Hepatocyte (in vitro differentiated cells): Measurements from ENCODE around the gene SND1. TPM values are rescaled to one million over a fixed set of nuclear protein-coding genes. Genes with fewer than 3 reads are reported as not detected.
A peak's percentile ranks its signal among the peaks of the same experiment; 100 is the strongest.

Experiments
- DNase-seq: peaks from one replicate; pipeline ENCODE4 v3.0.0-alpha.2; 2016; ENCODE audit warnings: low spot score
- H2AFZ ChIP-seq: fragments of 200-600 bp; sonication (generic); 2 replicates; pipeline ENCODE4 v1.6.0; 2016; ENCODE audit warnings: antibody characterized with exemption, mild to moderate bottlenecking
- H3K27ac ChIP-seq: fragments of 200-600 bp; sonication (generic); 2 replicates; pipeline ENCODE4 v1.5.1; 2016; ENCODE audit warnings: mild to moderate bottlenecking
- H3K27me3 ChIP-seq: fragments of 200-600 bp; sonication (generic); 2 replicates; pipeline ENCODE4 v1.6.1; 2016
- H3K36me3 ChIP-seq: fragments of 200-600 bp; sonication (generic); replicated peaks from 2 replicates; pipeline ENCODE4 v1.5.1; 2016; ENCODE audit warnings: low read depth; ENCODE audit not compliant: insufficient read depth
- H3K4me1 ChIP-seq: fragments of 200-600 bp; sonication (generic); 2 replicates; pipeline ENCODE4 v1.5.1; 2016; ENCODE audit warnings: mild to moderate bottlenecking, moderate library complexity; ENCODE audit not compliant: insufficient read depth
- H3K4me2 ChIP-seq: fragments of 200-600 bp; sonication (generic); 2 replicates; pipeline ENCODE4 v1.6.0; 2016
- H3K4me3 ChIP-seq: fragments of 200-600 bp; sonication (generic); 2 replicates; pipeline ENCODE4 v1.5.1; 2016; ENCODE audit warnings: mild to moderate bottlenecking
- H3K79me2 ChIP-seq: fragments of 200-600 bp; sonication (generic); 2 replicates; pipeline ENCODE4 v1.6.0; 2017; ENCODE audit warnings: mild to moderate bottlenecking
- H3K9me2 ChIP-seq: fragments of 200-600 bp; sonication (generic); replicated peaks from 2 replicates; pipeline ENCODE4 v1.6.0; 2017; ENCODE audit warnings: mild to moderate bottlenecking; ENCODE audit not compliant: insufficient read depth
- H3K9me3 ChIP-seq: fragments of 200-600 bp; sonication (generic); 2 replicates; pipeline ENCODE4 v1.5.1; 2016; ENCODE audit warnings: low read depth, mild to moderate bottlenecking
- H4K20me1 ChIP-seq: fragments of 200-600 bp; sonication (generic); 2 replicates; pipeline ENCODE4 v1.6.0; 2016; ENCODE audit warnings: mild to moderate bottlenecking; ENCODE audit not compliant: insufficient read depth, poor library complexity, severe bottlenecking
- EZH2 ChIP-seq: fragments of 200-600 bp; sonication (generic); IDR thresholded peaks from 2 replicates; pipeline ENCODE4 v1.6.1; 2016; ENCODE audit warnings: antibody characterized with exemption, mild to moderate bottlenecking, borderline replicate concordance
- EZH2phosphoT487 ChIP-seq: fragments of 200-600 bp; sonication (generic); IDR thresholded peaks from one replicate; pipeline ENCODE4 v1.6.1; 2018; ENCODE audit warnings: antibody characterized with exemption, mild to moderate bottlenecking, low read depth, moderate library complexity; ENCODE audit not compliant: unreplicated experiment, severe bottlenecking
- WGBS: methylation state at CpG from one replicate; pipeline ENCODE4 v1.1.6; 2016; ENCODE audit warnings: low lambda C conversion rate; ENCODE audit errors: missing lambda C conversion rate; 5-methylcytosine and 5-hydroxymethylcytosine counted together
- polyA plus RNA-seq: library from polyadenylated mRNA; unstranded; fragments of >200 nt; fragmentation: Nextera tagmentation; extraction: Ambion mirVana; gene quantifications from 2 replicates; pipeline ENCODE4 v1.2.1, GENCODE V29; 2016
- total RNA-seq: library from RNA; depleted of rRNA; stranded (reverse); fragments of >200 nt; gene quantifications from 2 replicates; pipeline ENCODE4 v1.2.3, GENCODE V29; 2014
- TF ChIP-seq, protein P1 (sequence below): fragments of 200-600 bp; sonication (generic); IDR thresholded peaks from 2 replicates; pipeline ENCODE4 v1.5.1; 2016; ENCODE audit warnings: antibody characterized with exemption, mild to moderate bottlenecking; ENCODE audit not compliant: poor library complexity

The SND1 gene
- total and polyA plus RNA-seq, 2 experiments from 2014 or later = 141 to 200 TPM

DNA sequence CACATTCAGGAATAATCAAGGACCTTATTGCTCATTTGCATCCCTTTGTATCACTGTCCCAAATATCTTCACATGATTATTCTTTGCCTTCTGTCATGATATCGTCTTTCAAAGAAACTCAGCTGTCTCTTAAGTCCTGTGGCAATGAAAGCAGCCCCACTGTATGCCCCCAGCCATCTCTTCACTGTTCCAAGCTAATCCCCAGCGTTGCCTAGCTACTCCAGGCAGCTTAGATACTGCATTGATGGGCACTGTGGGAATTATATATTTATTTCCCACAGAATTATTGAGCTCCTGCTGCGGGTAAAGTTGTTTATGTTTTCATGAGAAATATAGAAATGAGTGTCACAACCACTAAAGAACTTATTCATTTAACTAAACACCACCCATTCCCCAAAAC, 38.8 kb downstream of the SND1 start:
- TF ChIP-seq EZH2 = no peak
- TF ChIP-seq, protein P1, sequence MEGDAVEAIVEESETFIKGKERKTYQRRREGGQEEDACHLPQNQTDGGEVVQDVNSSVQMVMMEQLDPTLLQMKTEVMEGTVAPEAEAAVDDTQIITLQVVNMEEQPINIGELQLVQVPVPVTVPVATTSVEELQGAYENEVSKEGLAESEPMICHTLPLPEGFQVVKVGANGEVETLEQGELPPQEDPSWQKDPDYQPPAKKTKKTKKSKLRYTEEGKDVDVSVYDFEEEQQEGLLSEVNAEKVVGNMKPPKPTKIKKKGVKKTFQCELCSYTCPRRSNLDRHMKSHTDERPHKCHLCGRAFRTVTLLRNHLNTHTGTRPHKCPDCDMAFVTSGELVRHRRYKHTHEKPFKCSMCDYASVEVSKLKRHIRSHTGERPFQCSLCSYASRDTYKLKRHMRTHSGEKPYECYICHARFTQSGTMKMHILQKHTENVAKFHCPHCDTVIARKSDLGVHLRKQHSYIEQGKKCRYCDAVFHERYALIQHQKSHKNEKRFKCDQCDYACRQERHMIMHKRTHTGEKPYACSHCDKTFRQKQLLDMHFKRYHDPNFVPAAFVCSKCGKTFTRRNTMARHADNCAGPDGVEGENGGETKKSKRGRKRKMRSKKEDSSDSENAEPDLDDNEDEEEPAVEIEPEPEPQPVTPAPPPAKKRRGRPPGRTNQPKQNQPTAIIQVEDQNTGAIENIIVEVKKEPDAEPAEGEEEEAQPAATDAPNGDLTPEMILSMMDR = no peak
- TF ChIP-seq EZH2phosphoT487 = no peak
- H3K27ac ChIP-seq = no peak overlapping the region
- no peaks in the 10 kb centered on the region for H3K4me1 ChIP-seq
- H3K79me2 ChIP-seq = peaks cover 96% of the 10 kb centered on the region
- no peaks in the 10 kb centered on the region for H3K9me3 ChIP-seq
- no peaks in the 10 kb centered on the region for H3K9me2 ChIP-seq
- no peaks in the 10 kb centered on the region for H3K27me3 ChIP-seq
- peaks cover 31% of the 10 kb centered on the region for H4K20me1 ChIP-seq
- DNase-seq = no peak
- 97% methylated on average over 3 of the region's 3 CpGs for WGBS
- H3K4me3 ChIP-seq = no peak overlapping the region
- H3K36me3 ChIP-seq = peaks cover 5% of the 10 kb centered on the region
- H2AFZ ChIP-seq = no peak overlapping the region
- H3K4me2 ChIP-seq = no peak overlapping the region

DNA sequence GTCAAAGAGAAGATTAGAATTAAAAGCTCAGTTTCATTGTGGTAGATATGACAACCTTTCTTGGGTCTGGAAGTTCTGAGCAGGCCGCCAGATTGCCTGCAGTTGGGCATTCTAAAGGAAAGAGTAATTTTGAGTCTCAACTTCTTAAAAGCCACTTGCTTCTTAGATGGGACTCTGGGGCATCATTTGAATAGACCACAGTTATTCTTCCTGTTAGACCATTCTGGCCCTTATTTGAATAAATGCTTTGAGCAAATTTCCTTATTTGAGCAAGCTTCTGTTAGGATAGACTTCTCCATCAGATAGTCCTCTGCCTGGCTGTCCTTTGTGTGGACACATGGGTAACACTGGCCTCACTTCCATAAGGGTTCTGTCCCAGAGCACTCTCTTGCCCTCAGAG, 40.2 kb downstream of the SND1 start:
- Histone ChIP-seq H3K9me3 (no peaks in the 10 kb centered on the region), H3K4me2 (no peak overlapping the region), H3K79me2 (peaks cover 96% of the 10 kb centered on the region), H4K20me1 (peaks cover 45% of the 10 kb centered on the region), H3K27me3 (no peaks in the 10 kb centered on the region), H3K36me3 (peaks cover 5% of the 10 kb centered on the region), H3K9me2 (no peaks in the 10 kb centered on the region), H3K27ac (no peak overlapping the region), H2AFZ (no peak overlapping the region), H3K4me1 (no peaks in the 10 kb centered on the region), H3K4me3 (no peak overlapping the region)
- DNase-seq = no peak
- WGBS = 97% methylated on average over 1 of the region's 1 CpG
- no peak for TF ChIP-seq EZH2phosphoT487
- TF ChIP-seq, protein P1 = no peak

DNA sequence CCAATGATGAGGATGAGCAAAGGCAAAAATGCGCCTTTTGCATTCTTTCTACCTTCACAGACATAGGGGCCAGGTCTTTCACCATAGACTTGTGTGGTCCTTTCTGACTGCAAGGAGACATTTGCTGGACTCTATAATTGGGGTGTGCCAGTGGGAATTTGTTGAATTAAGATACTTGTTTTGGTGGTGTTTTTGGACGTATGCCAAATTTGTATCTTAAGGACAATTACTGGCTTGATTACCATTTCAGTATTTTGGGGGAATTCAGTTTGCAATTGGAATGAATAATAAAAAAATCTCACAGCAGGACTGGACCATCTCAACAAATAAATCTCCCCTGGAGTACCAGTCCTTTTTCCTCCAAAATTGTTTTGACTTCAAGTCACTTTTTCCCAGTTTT, 47.9 kb downstream of the SND1 start:
- Histone ChIP-seq H3K4me1 (no peaks in the 10 kb centered on the region), H3K9me3 (no peaks in the 10 kb centered on the region), H3K4me3 (no peak overlapping the region), H3K4me2 (no peak overlapping the region), H3K9me2 (no peaks in the 10 kb centered on the region), H3K27ac (no peak overlapping the region), H2AFZ (no peak overlapping the region), H4K20me1 (peaks cover 56% of the 10 kb centered on the region), H3K79me2 (peaks cover 63% of the 10 kb centered on the region), H3K36me3 (peaks cover 8% of the 10 kb centered on the region), H3K27me3 (no peaks in the 10 kb centered on the region)
- no peak for DNase-seq
- no peak for TF ChIP-seq EZH2
- no peak for TF ChIP-seq EZH2phosphoT487
- TF ChIP-seq, protein P1 = no peak
- WGBS = 88% methylated on average over 2 of the region's 2 CpGs

DNA sequence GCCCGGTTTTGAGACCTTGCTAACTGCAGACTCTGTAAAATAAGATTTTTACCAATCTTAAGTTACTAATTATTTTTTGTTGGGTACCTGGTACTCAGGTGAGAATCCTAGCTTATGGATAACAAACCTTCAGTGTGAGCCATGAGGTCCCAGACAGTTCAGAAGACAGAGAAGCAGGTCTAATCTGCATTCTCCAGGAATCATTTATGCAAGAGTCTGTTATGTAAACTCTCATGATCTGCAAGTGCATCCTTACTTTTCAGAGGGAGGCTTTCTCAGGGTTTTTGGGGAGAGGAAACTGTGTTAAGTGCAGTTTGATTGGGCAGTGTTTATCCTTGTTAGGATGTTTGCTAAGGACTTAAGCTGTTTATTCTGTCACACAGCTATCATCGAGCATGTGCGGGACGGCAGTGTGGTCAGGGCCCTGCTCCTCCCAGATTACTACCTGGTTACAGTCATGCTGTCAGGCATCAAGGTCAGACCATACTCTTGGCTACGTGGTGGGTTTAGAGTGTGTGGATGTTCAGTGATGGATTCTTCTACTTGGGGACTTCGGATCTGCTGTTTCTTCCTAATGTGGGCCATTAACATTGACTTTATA, 50.2 kb downstream of the SND1 start:
- Histone ChIP-seq H3K4me1 (no peaks in the 10 kb centered on the region), H3K79me2 (peaks cover 40% of the 10 kb centered on the region), H4K20me1 (peaks cover 33% of the 10 kb centered on the region), H3K27ac (no peak overlapping the region), H2AFZ (no peak overlapping the region), H3K9me3 (no peaks in the 10 kb centered on the region), H3K36me3 (peaks cover 11% of the 10 kb centered on the region), H3K4me2 (no peak overlapping the region), H3K9me2 (no peaks in the 10 kb centered on the region), H3K4me3 (no peak overlapping the region), H3K27me3 (no peaks in the 10 kb centered on the region)
- TF ChIP-seq, protein P1 = no peak
- no peak for TF ChIP-seq EZH2phosphoT487
- no peak for TF ChIP-seq EZH2
- 76% methylated on average over 6 of the region's 6 CpGs for WGBS
- peak; percentile 11 for DNase-seq
